ENCODE data around the gene OSBPL10. TPM values are rescaled to one million over a fixed set of nuclear protein-coding genes. Genes with fewer than 3 reads are reported as not detected.

The OSBPL10 gene
- total RNA-seq, 4 donors from 2014 or later = 12.5 to 38.3 (median 22.7) TPM

- DNase-seq (ENCODE audit: low spot score in 2 of 2) = no peak
- no peak for TF ChIP-seq POLR2A (IDR thresholded peaks at IDR 0.05)
- TF ChIP-seq, protein P1, sequence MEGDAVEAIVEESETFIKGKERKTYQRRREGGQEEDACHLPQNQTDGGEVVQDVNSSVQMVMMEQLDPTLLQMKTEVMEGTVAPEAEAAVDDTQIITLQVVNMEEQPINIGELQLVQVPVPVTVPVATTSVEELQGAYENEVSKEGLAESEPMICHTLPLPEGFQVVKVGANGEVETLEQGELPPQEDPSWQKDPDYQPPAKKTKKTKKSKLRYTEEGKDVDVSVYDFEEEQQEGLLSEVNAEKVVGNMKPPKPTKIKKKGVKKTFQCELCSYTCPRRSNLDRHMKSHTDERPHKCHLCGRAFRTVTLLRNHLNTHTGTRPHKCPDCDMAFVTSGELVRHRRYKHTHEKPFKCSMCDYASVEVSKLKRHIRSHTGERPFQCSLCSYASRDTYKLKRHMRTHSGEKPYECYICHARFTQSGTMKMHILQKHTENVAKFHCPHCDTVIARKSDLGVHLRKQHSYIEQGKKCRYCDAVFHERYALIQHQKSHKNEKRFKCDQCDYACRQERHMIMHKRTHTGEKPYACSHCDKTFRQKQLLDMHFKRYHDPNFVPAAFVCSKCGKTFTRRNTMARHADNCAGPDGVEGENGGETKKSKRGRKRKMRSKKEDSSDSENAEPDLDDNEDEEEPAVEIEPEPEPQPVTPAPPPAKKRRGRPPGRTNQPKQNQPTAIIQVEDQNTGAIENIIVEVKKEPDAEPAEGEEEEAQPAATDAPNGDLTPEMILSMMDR (IDR thresholded peaks at IDR 0.05) = no peak
- no peak for TF ChIP-seq EP300 (IDR thresholded peaks at IDR 0.05)
- TF ChIP-seq POLR2AphosphoS5 (IDR thresholded peaks at IDR 0.05) = no peak
- no peaks in the 10 kb centered on the region for H3K27me3 ChIP-seq
- no peak overlapping the region for H3K27ac ChIP-seq
- H3K9me3 ChIP-seq = no peaks in the 10 kb centered on the region
- H3K4me1 ChIP-seq = no peaks in the 10 kb centered on the region
- WGBS = 60% methylated on average over 1 of the region's 1 CpG
- H3K4me3 ChIP-seq = no peak overlapping the region
- H3K36me3 ChIP-seq = no peaks in the 10 kb centered on the region
These were observed 7.2 kb upstream of the OSBPL10 start for GRCh38 chr3:31988271-31988670.

GRCh38 chr3:31985831-31986230 is 4.8 kb upstream of the OSBPL10 start:
- H3K36me3 ChIP-seq = no peaks in the 10 kb centered on the region
- no peak overlapping the region for H3K27ac ChIP-seq
- no peak for DNase-seq (ENCODE audit: low spot score in 2 of 2)
- TF ChIP-seq POLR2A (IDR thresholded peaks at IDR 0.05) (no peak), POLR2AphosphoS5 (IDR thresholded peaks at IDR 0.05) (no peak), EP300 (IDR thresholded peaks at IDR 0.05) (no peak)
- TF ChIP-seq, protein P1 (IDR thresholded peaks at IDR 0.05) = no peak
- no peaks in the 10 kb centered on the region for H3K9me3 ChIP-seq
- WGBS = 89% methylated on average over 2 of the region's 2 CpGs
- H3K4me1 ChIP-seq = peaks cover 8% of the 10 kb centered on the region
- no peaks in the 10 kb centered on the region for H3K27me3 ChIP-seq
- H3K4me3 ChIP-seq = no peak overlapping the region

DNA sequence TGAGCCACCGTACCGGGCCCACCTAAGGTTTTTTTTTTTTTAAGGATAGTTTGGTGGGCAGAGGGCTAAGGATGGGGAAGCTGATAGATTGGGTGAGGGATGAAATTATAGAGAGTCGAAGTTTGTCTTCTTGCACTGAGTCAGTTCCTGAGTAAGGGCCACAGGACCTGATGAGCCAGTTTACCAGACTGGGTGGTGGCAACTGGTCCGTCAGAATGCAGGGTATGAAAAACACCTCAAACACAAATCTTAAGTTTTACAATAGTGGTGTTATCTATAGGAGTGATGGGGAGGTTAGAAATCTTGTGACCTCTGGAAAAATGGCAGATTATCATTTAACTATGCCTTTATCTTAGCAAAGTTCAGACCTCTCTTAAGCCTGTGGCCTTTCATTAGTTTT is 3.3 kb upstream of the OSBPL10 start:
- no peak overlapping the region for H3K4me3 ChIP-seq
- no peaks in the 10 kb centered on the region for H3K9me3 ChIP-seq
- TF ChIP-seq POLR2AphosphoS5 (IDR thresholded peaks at IDR 0.05) (no peak), POLR2A (IDR thresholded peaks at IDR 0.05) (no peak), EP300 (IDR thresholded peaks at IDR 0.05) (no peak)
- TF ChIP-seq, protein P1 (IDR thresholded peaks at IDR 0.05) = no peak
- no peak overlapping the region for H3K27ac ChIP-seq
- peaks cover 21% of the 10 kb centered on the region for H3K4me1 ChIP-seq
- no peaks in the 10 kb centered on the region for H3K36me3 ChIP-seq
- WGBS = 90% methylated on average over 4 of the region's 4 CpGs
- DNase-seq (ENCODE audit: low spot score in 2 of 2) = no peak
- H3K27me3 ChIP-seq = no peaks in the 10 kb centered on the region

GRCh38 chr3:31980530-31981205 is 394 bp downstream of the OSBPL10 start:
- no peaks in the 10 kb centered on the region for H3K27me3 ChIP-seq
- TF ChIP-seq POLR2AphosphoS5 (IDR thresholded peaks at IDR 0.05) = peak in 1 of 3 donors; percentile 15
- no peak for TF ChIP-seq POLR2A (IDR thresholded peaks at IDR 0.05)
- TF ChIP-seq EP300 (IDR thresholded peaks at IDR 0.05) = no peak
- H3K27ac ChIP-seq = peak overlapping the region; percentile 89
- H3K9me3 ChIP-seq = no peaks in the 10 kb centered on the region
- peak overlapping the region; percentile 60 for H3K4me3 ChIP-seq
- H3K4me1 ChIP-seq = peaks cover 29% of the 10 kb centered on the region
- DNase-seq (ENCODE audit: low spot score in 2 of 2) = peak in 1 of 2 donors; percentile 73
- WGBS = 0% methylated on average over 6 of the region's 66 CpGs
- no peaks in the 10 kb centered on the region for H3K36me3 ChIP-seq

GRCh38 chr3:31979001-31979697 is 1.9 kb downstream of the OSBPL10 start:
- Histone ChIP-seq H3K27ac (no peak overlapping the region), H3K9me3 (no peaks in the 10 kb centered on the region), H3K36me3 (no peaks in the 10 kb centered on the region), H3K27me3 (no peaks in the 10 kb centered on the region), H3K4me3 (no peak overlapping the region), H3K4me1 (peaks cover 29% of the 10 kb centered on the region)
- TF ChIP-seq POLR2A (IDR thresholded peaks at IDR 0.05) (no peak), EP300 (IDR thresholded peaks at IDR 0.05) (no peak)
- TF ChIP-seq, protein P1 (IDR thresholded peaks at IDR 0.05) = no peak
- WGBS = 60% methylated on average over 5 of the region's 5 CpGs
- DNase-seq (ENCODE audit: low spot score in 2 of 2) = no peak
